Suprapubic skin (tissue), 4 donors: ENCODE data around the gene IQSEC1. TPM values are rescaled to one million over a fixed set of nuclear protein-coding genes. Genes with fewer than 3 reads are reported as not detected.
A peak's percentile ranks its signal among the peaks of the same experiment; 100 is the strongest.

ENCODE experiments used
- DNase-seq, 2 donors: peaks; one replicate each; pipeline ENCODE4 v3.0.0-alpha.2; 2019; ENCODE audit warnings: low spot score in 2 of 2
- H3K27ac ChIP-seq: fragments of 200-600 bp; sonication (generic); one replicate; pipeline ENCODE4 v1.5.1; 2019
- H3K27me3 ChIP-seq: fragments of 200-600 bp; sonication (generic); one replicate; pipeline ENCODE4 v1.5.1; 2019
- H3K36me3 ChIP-seq: fragments of 200-600 bp; sonication (generic); one replicate; pipeline ENCODE4 v1.5.1; 2019
- H3K4me1 ChIP-seq: fragments of 200-600 bp; sonication (generic); one replicate; pipeline ENCODE4 v1.5.1; 2019
- H3K4me3 ChIP-seq: fragments of 200-600 bp; sonication (generic); one replicate; pipeline ENCODE4 v1.5.1; 2019; ENCODE audit warnings: mild to moderate bottlenecking
- H3K9me3 ChIP-seq: fragments of 200-600 bp; sonication (generic); one replicate; pipeline ENCODE4 v1.5.1; 2019
- CTCF ChIP-seq, 2 donors: fragments of 200-600 bp in 1 of 2; fragments of 450-650 bp in 1 of 2; sonication (generic) in 1 of 2; IDR thresholded peaks; one replicate each; pipeline ENCODE4 v1.5.1; 2016 to 2019; ENCODE audit warnings: antibody characterized with exemption in 2 of 2, mild to moderate bottlenecking in 1 of 2, moderate library complexity in 1 of 2
- EP300 ChIP-seq: sonication (generic); formaldehyde crosslinking; IDR thresholded peaks from one replicate; pipeline ENCODE4 v1.6.1; 2017; ENCODE audit warnings: antibody characterized with exemption
- POLR2A ChIP-seq, 2 donors: fragments of 450-650 bp; IDR thresholded peaks; one replicate each; pipeline ENCODE4 v1.6.1; 2017; ENCODE audit warnings: antibody characterized with exemption in 2 of 2, mild to moderate bottlenecking in 2 of 2, moderate library complexity in 2 of 2
- POLR2AphosphoS5 ChIP-seq, 3 donors: sonication (generic); formaldehyde crosslinking; IDR thresholded peaks; one replicate each; pipeline ENCODE4 v1.6.1; 2017; ENCODE audit warnings: antibody characterized with exemption in 3 of 3
- WGBS: methylation state at CpG from one replicate; pipeline ENCODE4 v1.1.5; 2018; 5-methylcytosine and 5-hydroxymethylcytosine counted together
- total RNA-seq, 4 donors: library from RNA; depleted of rRNA; stranded (reverse); fragments of >200 nt; gene quantifications; one replicate each; pipeline ENCODE4 v1.1.0, GENCODE V29; 2016

The IQSEC1 gene
- total RNA-seq, 4 donors from 2014 or later = 26.7 to 52.4 (median 35.5) TPM

GRCh38 chr3:12984023-12984823 is 89.0 kb downstream of the IQSEC1 start:
- no peaks in the 10 kb centered on the region for H3K36me3 ChIP-seq
- no peak overlapping the region for H3K4me3 ChIP-seq
- H3K27me3 ChIP-seq = no peaks in the 10 kb centered on the region
- 79% methylated on average over 4 of the region's 7 CpGs for WGBS
- H3K9me3 ChIP-seq = no peaks in the 10 kb centered on the region
- H3K27ac ChIP-seq = no peak overlapping the region
- DNase-seq = peak in 1 of 2 donors; percentile 74
- H3K4me1 ChIP-seq = no peaks in the 10 kb centered on the region
- TF ChIP-seq POLR2A (IDR thresholded peaks at IDR 0.05) (no peak), CTCF (IDR thresholded peaks at IDR 0.05) (peak; percentile 38 to 74)

GRCh38 chr3:12983319-12983718 is 89.9 kb downstream of the IQSEC1 start:
- no peaks in the 10 kb centered on the region for H3K27me3 ChIP-seq
- no peaks in the 10 kb centered on the region for H3K36me3 ChIP-seq
- DNase-seq = no peak
- no peak overlapping the region for H3K27ac ChIP-seq
- no peak overlapping the region for H3K4me3 ChIP-seq
- TF ChIP-seq CTCF (IDR thresholded peaks at IDR 0.05) = no peak
- no peak for TF ChIP-seq POLR2AphosphoS5 (IDR thresholded peaks at IDR 0.05)
- TF ChIP-seq POLR2A (IDR thresholded peaks at IDR 0.05) = no peak
- TF ChIP-seq EP300 = no peak
- WGBS = 85% methylated on average over 3 of the region's 9 CpGs
- no peaks in the 10 kb centered on the region for H3K9me3 ChIP-seq
- no peaks in the 10 kb centered on the region for H3K4me1 ChIP-seq

GRCh38 chr3:12982619-12983101 is 90.6 kb downstream of the IQSEC1 start:
- Histone ChIP-seq H3K9me3 (no peaks in the 10 kb centered on the region), H3K27me3 (no peaks in the 10 kb centered on the region), H3K4me1 (no peaks in the 10 kb centered on the region), H3K36me3 (no peaks in the 10 kb centered on the region), H3K27ac (no peak overlapping the region), H3K4me3 (no peak overlapping the region)
- 81% methylated on average over 3 of the region's 5 CpGs for WGBS
- no peak for DNase-seq
- no peak for TF ChIP-seq POLR2AphosphoS5 (IDR thresholded peaks at IDR 0.05)
- TF ChIP-seq EP300 = no peak
- no peak for TF ChIP-seq CTCF (IDR thresholded peaks at IDR 0.05)
- TF ChIP-seq POLR2A (IDR thresholded peaks at IDR 0.05) = no peak

GRCh38 chr3:12981306-12982275 is 91.6 kb downstream of the IQSEC1 start:
- DNase-seq = no peak
- no peaks in the 10 kb centered on the region for H3K9me3 ChIP-seq
- H3K27me3 ChIP-seq = no peaks in the 10 kb centered on the region
- WGBS = 83% methylated on average over 13 of the region's 13 CpGs
- no peak overlapping the region for H3K27ac ChIP-seq
- TF ChIP-seq POLR2A (IDR thresholded peaks at IDR 0.05) (no peak), CTCF (IDR thresholded peaks at IDR 0.05) (no peak), POLR2AphosphoS5 (IDR thresholded peaks at IDR 0.05) (no peak), EP300 (no peak)
- no peak overlapping the region for H3K4me3 ChIP-seq
- no peaks in the 10 kb centered on the region for H3K4me1 ChIP-seq
- H3K36me3 ChIP-seq = no peaks in the 10 kb centered on the region
